ENCODE data around the gene CBL.
A peak's percentile ranks its signal among the peaks of the same experiment; 100 is the strongest.

DNA sequence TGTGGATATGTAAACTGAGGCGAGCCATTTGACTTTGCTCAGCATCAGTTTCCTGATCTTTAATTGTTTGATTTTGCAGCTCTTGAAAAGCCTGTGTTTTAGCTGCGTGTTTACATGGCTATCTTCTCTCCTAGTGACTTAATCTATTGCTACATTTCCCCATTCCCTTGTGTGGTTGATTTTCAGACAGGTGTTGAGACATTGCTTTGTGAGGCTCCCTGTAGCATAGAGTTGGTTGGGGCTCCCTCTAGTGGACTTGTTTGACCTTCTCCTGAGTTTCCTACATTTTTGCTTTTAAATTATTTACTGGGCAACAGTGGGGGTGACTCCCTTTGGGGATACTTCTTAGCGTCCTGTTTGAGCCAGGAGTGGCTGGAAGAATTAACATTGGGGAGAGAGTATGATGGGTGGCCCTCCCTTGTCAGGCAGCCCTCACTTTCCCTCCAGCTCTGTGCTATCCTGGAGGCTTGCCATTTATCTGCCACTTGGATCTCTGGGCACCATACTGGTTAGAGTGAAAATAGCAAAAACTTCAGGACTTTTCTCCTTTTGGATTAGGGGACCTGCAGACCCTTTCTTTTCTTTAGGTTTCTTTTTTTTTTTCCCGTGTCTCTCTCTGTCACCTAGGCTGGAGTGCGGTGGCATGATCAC lies 9.2 kb upstream of the CBL start:
- TF ChIP-seq, protein P1, sequence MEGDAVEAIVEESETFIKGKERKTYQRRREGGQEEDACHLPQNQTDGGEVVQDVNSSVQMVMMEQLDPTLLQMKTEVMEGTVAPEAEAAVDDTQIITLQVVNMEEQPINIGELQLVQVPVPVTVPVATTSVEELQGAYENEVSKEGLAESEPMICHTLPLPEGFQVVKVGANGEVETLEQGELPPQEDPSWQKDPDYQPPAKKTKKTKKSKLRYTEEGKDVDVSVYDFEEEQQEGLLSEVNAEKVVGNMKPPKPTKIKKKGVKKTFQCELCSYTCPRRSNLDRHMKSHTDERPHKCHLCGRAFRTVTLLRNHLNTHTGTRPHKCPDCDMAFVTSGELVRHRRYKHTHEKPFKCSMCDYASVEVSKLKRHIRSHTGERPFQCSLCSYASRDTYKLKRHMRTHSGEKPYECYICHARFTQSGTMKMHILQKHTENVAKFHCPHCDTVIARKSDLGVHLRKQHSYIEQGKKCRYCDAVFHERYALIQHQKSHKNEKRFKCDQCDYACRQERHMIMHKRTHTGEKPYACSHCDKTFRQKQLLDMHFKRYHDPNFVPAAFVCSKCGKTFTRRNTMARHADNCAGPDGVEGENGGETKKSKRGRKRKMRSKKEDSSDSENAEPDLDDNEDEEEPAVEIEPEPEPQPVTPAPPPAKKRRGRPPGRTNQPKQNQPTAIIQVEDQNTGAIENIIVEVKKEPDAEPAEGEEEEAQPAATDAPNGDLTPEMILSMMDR (IDR thresholded peaks at IDR 0.05; ENCODE audit: low read depth, low read length), result peak; percentile 89
- TF ChIP-seq, protein P2, sequence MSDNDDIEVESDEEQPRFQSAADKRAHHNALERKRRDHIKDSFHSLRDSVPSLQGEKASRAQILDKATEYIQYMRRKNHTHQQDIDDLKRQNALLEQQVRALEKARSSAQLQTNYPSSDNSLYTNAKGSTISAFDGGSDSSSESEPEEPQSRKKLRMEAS (IDR thresholded peaks at IDR 0.05; ENCODE audit: low read depth, low read length), result peak; percentile 76
- TF ChIP-seq POLR2A (IDR thresholded peaks at IDR 0.05; ENCODE audit: extremely low read depth, insufficient read length) (no peak), MYC (IDR thresholded peaks at IDR 0.05; ENCODE audit: low read depth, low read length) (0 out of 2 replicates have a peak, but pooled peaks have one; percentile 63)
